K562 (cell line): ENCODE results near the gene TRIM38. TPM values are rescaled to one million over a fixed set of nuclear protein-coding genes. Genes with fewer than 3 reads are reported as not detected.

Experiments
- CREM ChIP-seq: IDR thresholded peaks from 2 replicates; pipeline ENCODE4 v1.6.1; 2014; ENCODE audit warnings: antibody characterized with exemption, low read depth
- POLR2H ChIP-seq: IDR thresholded peaks from 2 replicates; pipeline ENCODE4 v1.6.1; 2016; ENCODE audit warnings: missing genetic modification characterization, low read depth, mild to moderate bottlenecking, control low read depth, missing compliant biosample characterization, moderate library complexity
- RBBP5 ChIP-seq: fragments of 200-600 bp; sonication (generic); IDR thresholded peaks from 2 replicates; pipeline ENCODE4 v1.6.1; 2012; ENCODE audit warnings: borderline replicate concordance, mild to moderate bottlenecking, low read length, control low read depth, inconsistent platforms; ENCODE audit not compliant: insufficient read depth, poor library complexity, severe bottlenecking
- SMC3 ChIP-seq: conservative IDR thresholded peaks from 2 replicates; pipeline ENCODE4 v1.6.1; 2011; ENCODE audit warnings: low read depth, low read length, improper control_type of control experiment; ENCODE audit not compliant: insufficient read depth
- TBL1XR1 ChIP-seq, 2 experiments: IDR thresholded peaks; 2 replicates each; pipeline ENCODE4 v1.6.1; 2012; ENCODE audit warnings: improper control_type of control experiment in 2 of 2, low read length in 2 of 2, mild to moderate bottlenecking in 1 of 2
- polyA plus RNA-seq, 8 experiments: library from polyadenylated mRNA; depleted of rRNA in 4 of 8; stranded (reverse) in 5 of 8; unstranded in 3 of 8; fragments of >200 nt; fragmentation: Nextera tagmentation in 2 of 8; fragmentation: Illumina TruSeq in 1 of 8; extraction: Ambion mirVana in 2 of 8; extraction: Trizol in 1 of 8; gene quantifications; 2 replicates each; pipeline versions ENCODE4 v1.2.1 to v1.2.3, GENCODE V29; 2011 to 2014; ENCODE audit warnings: inconsistent platforms in 1 of 8, missing spikeins in 1 of 8
- total RNA-seq, 7 experiments: library from RNA; depleted of rRNA in 6 of 7; stranded (reverse); fragments of >200 nt in 6 of 7; fragmentation: Illumina TruSeq in 2 of 7; extraction: Trizol in 2 of 7; gene quantifications; 2 replicates each; pipeline versions ENCODE4 v1.2.1 to v1.2.3, GENCODE V29; 2011 to 2021; ENCODE audit warnings: low replicate concordance in 1 of 7
- TF ChIP-seq, protein P1 (sequence below), 2 experiments: fragments of 450-650 bp; formaldehyde crosslinking in 1 of 2; IDR thresholded peaks; 2 replicates each; pipeline versions ENCODE4 v1.4.0 to v1.6.1; 2014 to 2020; ENCODE audit warnings: mild to moderate bottlenecking in 2 of 2, borderline replicate concordance in 1 of 2, low read depth in 1 of 2
- TF ChIP-seq, protein P2 (sequence below), 3 experiments: IDR thresholded peaks in 2 of 3; conservative IDR thresholded peaks in 1 of 3; 2 replicates each; pipeline ENCODE4 v1.5.1; 2011 to 2012; ENCODE audit warnings: low read length in 3 of 3, mild to moderate bottlenecking in 3 of 3, control low read depth in 2 of 3, improper control_type of control experiment in 1 of 3, inconsistent platforms in 1 of 3, low read depth in 1 of 3, mixed read lengths in 1 of 3, moderate library complexity in 1 of 3; ENCODE audit not compliant: insufficient read depth in 2 of 3

The TRIM38 gene
- total and polyA plus RNA-seq, 9 of the 15 experiments (the other 6 are each of a cell fraction or from before 2014, with no cell fraction given): 1.7 to 6.7 (median 6.3) TPM

- TF ChIP-seq, protein P1, sequence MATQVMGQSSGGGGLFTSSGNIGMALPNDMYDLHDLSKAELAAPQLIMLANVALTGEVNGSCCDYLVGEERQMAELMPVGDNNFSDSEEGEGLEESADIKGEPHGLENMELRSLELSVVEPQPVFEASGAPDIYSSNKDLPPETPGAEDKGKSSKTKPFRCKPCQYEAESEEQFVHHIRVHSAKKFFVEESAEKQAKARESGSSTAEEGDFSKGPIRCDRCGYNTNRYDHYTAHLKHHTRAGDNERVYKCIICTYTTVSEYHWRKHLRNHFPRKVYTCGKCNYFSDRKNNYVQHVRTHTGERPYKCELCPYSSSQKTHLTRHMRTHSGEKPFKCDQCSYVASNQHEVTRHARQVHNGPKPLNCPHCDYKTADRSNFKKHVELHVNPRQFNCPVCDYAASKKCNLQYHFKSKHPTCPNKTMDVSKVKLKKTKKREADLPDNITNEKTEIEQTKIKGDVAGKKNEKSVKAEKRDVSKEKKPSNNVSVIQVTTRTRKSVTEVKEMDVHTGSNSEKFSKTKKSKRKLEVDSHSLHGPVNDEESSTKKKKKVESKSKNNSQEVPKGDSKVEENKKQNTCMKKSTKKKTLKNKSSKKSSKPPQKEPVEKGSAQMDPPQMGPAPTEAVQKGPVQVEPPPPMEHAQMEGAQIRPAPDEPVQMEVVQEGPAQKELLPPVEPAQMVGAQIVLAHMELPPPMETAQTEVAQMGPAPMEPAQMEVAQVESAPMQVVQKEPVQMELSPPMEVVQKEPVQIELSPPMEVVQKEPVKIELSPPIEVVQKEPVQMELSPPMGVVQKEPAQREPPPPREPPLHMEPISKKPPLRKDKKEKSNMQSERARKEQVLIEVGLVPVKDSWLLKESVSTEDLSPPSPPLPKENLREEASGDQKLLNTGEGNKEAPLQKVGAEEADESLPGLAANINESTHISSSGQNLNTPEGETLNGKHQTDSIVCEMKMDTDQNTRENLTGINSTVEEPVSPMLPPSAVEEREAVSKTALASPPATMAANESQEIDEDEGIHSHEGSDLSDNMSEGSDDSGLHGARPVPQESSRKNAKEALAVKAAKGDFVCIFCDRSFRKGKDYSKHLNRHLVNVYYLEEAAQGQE (IDR thresholded peaks at IDR 0.05; ENCODE audit: borderline replicate concordance): peak; percentile 84
- TF ChIP-seq, protein P1 (CRISPR knock-in tag; IDR thresholded peaks at IDR 0.05; ENCODE audit: low read depth): no peak
- TF ChIP-seq RBBP5: no peak
- 0 out of 4 replicates have a peak, but pooled peaks of 1 of the 2 experiments have one; percentile 40 for TF ChIP-seq TBL1XR1 (IDR thresholded peaks at IDR 0.05; ENCODE audit: low read length in 2 of 2)
- peak; percentile 45 for TF ChIP-seq SMC3
- TF ChIP-seq, protein P2, sequence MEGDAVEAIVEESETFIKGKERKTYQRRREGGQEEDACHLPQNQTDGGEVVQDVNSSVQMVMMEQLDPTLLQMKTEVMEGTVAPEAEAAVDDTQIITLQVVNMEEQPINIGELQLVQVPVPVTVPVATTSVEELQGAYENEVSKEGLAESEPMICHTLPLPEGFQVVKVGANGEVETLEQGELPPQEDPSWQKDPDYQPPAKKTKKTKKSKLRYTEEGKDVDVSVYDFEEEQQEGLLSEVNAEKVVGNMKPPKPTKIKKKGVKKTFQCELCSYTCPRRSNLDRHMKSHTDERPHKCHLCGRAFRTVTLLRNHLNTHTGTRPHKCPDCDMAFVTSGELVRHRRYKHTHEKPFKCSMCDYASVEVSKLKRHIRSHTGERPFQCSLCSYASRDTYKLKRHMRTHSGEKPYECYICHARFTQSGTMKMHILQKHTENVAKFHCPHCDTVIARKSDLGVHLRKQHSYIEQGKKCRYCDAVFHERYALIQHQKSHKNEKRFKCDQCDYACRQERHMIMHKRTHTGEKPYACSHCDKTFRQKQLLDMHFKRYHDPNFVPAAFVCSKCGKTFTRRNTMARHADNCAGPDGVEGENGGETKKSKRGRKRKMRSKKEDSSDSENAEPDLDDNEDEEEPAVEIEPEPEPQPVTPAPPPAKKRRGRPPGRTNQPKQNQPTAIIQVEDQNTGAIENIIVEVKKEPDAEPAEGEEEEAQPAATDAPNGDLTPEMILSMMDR (IDR thresholded peaks at IDR 0.05 in 2 of 3, conservative IDR thresholded peaks at IDR 0.05 in 1 of 3; ENCODE audit: insufficient read depth in 2 of 3, low read depth in 1 of 3, low read length in 3 of 3): peak; percentile 63 to 91 (median 64); a peak in 5 of 6 replicates
- peak; percentile 56; the same call in 1 of the 2 replicates for TF ChIP-seq POLR2H (tag)
- TF ChIP-seq CREM: peak; percentile 16; the same call in 1 of the 2 replicates
These were observed 19.9 kb upstream of the TRIM38 start (continued) for GRCh38 chr6:25942561-25943147.
